CD4-positive, alpha-beta T cell treated with Interleukin-15 for 4 hours (primary cell): ENCODE results near the gene RPL28.

Source experiments
- DNase-seq: peaks from one replicate; pipeline ENCODE4 v3.0.0-alpha.2; 2020; ENCODE audit warnings: low spot score

The RPL28 gene

GRCh38 chr19:55451163-55451964 lies 65.6 kb downstream of the RPL28 start:
- DNase-seq = no peak

GRCh38 chr19:55451965-55452748 lies 66.4 kb downstream of the RPL28 start:
- DNase-seq = peak; percentile 13
